B cell (primary cell): ENCODE measurements around the gene C2orf92.

ENCODE experiments used
- EZH2 ChIP-seq: IDR thresholded peaks from 2 replicates; pipeline ENCODE4 v1.6.1; 2012; ENCODE audit warnings: borderline replicate concordance, low read depth, mild to moderate bottlenecking, moderate library complexity, low read length; ENCODE audit not compliant: insufficient read depth, poor library complexity, severe bottlenecking
- TF ChIP-seq, protein P1 (sequence below): fragments of 200-600 bp; IDR thresholded peaks from one replicate; pipeline ENCODE4 v1.8.0; 2022; ENCODE audit warnings: antibody characterized with exemption, mild to moderate bottlenecking

DNA sequence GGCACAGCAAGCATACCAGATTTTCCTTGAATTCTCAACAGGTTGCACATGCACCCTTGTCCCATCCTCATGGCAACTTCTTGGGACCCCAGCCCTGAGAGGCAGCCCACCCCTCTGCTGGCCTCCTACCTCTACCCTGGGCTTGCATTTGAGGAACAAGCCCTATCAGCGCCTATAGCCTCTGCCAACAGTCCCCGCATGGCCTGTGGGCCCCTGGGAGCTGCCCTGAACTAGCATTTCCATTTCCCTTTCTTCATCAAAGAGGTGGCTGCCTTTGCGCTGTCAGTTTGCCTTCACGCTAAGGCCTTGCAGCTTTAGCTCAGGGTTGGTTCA, 38.5 kb downstream of the C2orf92 start:
- TF ChIP-seq, protein P1, sequence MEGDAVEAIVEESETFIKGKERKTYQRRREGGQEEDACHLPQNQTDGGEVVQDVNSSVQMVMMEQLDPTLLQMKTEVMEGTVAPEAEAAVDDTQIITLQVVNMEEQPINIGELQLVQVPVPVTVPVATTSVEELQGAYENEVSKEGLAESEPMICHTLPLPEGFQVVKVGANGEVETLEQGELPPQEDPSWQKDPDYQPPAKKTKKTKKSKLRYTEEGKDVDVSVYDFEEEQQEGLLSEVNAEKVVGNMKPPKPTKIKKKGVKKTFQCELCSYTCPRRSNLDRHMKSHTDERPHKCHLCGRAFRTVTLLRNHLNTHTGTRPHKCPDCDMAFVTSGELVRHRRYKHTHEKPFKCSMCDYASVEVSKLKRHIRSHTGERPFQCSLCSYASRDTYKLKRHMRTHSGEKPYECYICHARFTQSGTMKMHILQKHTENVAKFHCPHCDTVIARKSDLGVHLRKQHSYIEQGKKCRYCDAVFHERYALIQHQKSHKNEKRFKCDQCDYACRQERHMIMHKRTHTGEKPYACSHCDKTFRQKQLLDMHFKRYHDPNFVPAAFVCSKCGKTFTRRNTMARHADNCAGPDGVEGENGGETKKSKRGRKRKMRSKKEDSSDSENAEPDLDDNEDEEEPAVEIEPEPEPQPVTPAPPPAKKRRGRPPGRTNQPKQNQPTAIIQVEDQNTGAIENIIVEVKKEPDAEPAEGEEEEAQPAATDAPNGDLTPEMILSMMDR, result no peak
- no peak for TF ChIP-seq EZH2
